T-helper 2 cell (primary cell): Measurements from ENCODE around the gene GLDN.

Source experiments
- DNase-seq, 5 experiments: peaks; one replicate each; pipeline versions ENCODE4 v3.0.0 to v3.0.0-alpha.2; 2012 to 2022

Gene GLDN

DNA sequence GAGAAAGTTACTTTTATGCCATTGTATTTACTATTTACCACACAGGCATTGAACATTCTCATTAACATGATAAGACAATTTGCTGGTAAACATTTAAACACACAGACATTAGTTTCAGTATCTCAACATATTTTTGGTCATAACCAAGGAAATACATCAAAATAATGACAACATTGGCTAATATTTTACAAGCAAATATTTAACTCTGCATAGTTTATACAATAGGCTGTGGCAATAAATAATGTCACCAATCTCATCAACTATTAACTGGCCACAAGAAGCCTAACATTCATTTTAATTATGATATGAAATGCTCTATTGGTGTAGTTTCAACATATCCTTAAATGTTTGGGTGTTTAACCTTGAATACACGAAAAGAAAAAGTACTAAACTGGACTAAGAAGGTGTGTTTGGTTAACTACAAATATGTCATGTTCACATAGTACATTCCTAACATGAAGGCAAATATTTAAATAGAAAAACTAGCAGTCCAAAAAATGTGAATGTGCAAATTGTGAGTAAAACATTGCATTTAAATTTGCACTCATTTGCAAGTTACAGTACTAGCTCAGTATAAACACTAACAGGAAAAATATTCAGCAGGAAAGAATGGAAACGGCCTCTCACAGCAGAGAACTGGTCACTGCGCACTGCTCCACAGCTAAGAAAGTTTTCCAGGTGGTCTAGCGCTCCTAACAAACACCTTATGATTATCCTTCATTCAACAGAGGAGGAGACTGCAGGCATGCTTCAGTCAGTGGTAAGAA lies 106.6 kb downstream of the GLDN start:
- DNase-seq = no peak

DNA sequence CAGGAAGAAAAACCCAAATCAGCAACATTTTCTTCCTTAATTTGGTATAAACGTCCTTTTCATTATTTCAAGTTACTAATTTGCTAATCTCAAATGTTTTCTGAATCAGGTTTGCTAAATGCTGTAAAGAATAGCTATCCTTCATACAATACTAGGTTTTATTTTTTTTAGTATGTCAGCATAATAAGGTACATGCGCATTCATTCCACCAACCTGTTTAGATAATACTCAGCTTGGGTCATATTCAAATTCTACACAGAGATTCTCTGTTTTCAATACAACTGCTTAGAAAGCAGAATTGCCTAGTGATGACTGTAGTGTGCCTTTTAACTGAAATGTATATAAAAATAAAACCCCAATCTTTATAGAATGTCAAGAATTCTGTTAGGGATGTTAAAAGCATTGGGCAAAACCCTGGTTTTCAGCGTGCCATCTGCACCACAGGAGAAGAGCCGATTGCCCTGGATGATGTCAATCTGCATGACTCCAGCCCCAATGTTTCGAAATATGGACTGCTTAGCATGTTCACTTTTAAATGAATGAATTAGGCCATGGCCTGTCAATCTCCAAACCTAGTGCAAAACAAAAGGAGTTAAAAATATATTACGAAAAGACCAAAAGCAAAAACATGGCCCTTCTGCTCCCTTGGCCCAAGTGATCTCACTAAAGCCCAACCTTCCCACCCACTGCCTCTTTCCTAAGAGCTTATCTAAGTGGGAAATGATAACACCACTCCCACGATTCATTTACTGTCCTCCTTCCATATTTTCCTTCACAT lies 107.4 kb downstream of the GLDN start:
- DNase-seq = no peak

DNA sequence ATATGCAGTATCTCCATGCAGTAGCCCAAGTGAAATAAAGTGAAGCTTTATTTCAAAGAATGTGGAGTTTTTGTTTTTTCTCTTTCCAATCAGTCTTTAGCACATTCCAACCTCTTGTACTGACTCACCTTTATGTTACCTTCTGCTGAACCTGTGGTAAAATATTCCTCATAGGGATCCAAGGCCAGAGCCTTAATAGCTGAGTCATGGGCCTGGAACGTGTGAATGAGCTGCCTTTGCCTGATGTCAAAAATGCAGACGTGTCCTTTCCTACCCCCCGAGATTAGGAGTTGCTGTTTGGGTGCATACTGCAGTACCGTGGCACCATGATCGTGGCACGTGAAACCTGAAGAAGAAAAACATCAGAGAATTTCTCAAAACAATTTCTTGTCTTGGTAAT lies 108.5 kb downstream of the GLDN start:
- no peak for DNase-seq
